ENCODE results near the gene KCNK5.

GRCh38 chr6:39199231-39199940 is 29.9 kb downstream of the KCNK5 start:
- no peak for TF ChIP-seq POLR2AphosphoS5 (IDR thresholded peaks at IDR 0.05; ENCODE audit: borderline replicate concordance, low read depth, low read length)
- TF ChIP-seq EZH2 (IDR thresholded peaks at IDR 0.05) = no peak
